Pancreas (tissue), 10 donors: ENCODE data around the gene WSCD2. TPM values are rescaled to one million over a fixed set of nuclear protein-coding genes. Genes with fewer than 3 reads are reported as not detected.

ENCODE experiments used
- ATAC-seq, 4 donors: fragments of 200-7000 bp; cut with Tn5 transposase; one replicate each; pipeline versions ENCODE4 v1.8.0 to v1.9.1; 2020; ENCODE audit warnings: mild to moderate bottlenecking in 4 of 4, moderate library complexity in 4 of 4
- DNase-seq, 6 donors: peaks; one replicate each; pipeline ENCODE4 v3.0.0-alpha.2; 2020
- FAIRE-seq: peaks from 2 replicates; lab custom pipeline; 2012; peaks lifted over from hg19 to GRCh38; lab: Jason Lieb, UNC
- H3K27ac ChIP-seq, 4 donors: fragments of 200-600 bp; sonication (generic); 1 replicate in 3 of 4; 2 replicates in 1 of 4; pipeline versions ENCODE4 v1.5.0 to v1.8.0; 2020
- H3K27me3 ChIP-seq, 4 donors: fragments of 200-600 bp; one replicate each; pipeline ENCODE4 v1.8.0; 2021
- H3K36me3 ChIP-seq, 3 donors: fragments of 200-600 bp; sonication (generic) in 1 of 3; one replicate each; pipeline versions ENCODE4 v1.5.0 to v1.8.0; 2020 to 2021
- H3K4me1 ChIP-seq, 3 donors: fragments of 200-600 bp; one replicate each; pipeline ENCODE4 v1.8.0; 2021
- H3K4me3 ChIP-seq, 4 donors: fragments of 200-600 bp; sonication (generic) in 2 of 4; one replicate each; pipeline versions ENCODE4 v1.5.0 to v1.8.0; 2020 to 2021
- H3K9me3 ChIP-seq, 4 donors: fragments of 200-600 bp; one replicate each; pipeline ENCODE4 v1.8.0; 2021
- CTCF ChIP-seq, 4 donors: fragments of 200-600 bp; sonication (generic) in 3 of 4; IDR thresholded peaks; one replicate each; pipeline versions ENCODE4 v1.5.0 to v1.8.0; 2021; ENCODE audit warnings: antibody characterized with exemption in 4 of 4
- WGBS, 2 donors: extraction: QIAGEN DNeasy Blood & Tissue Kit; methylation state at CpG; one replicate each; pipeline ENCODE4 v1.1.7; 2013; 5-methylcytosine and 5-hydroxymethylcytosine counted together
- intact Hi-C, 3 donors: fragments of 100-400 bp; cut with DNase I; formaldehyde crosslinking; loops; one replicate each; pipeline versions ENCODE4 v1.11.1 to v1.14.2; 2022
- polyA plus RNA-seq, 2 donors: library from polyadenylated mRNA; stranded (reverse); fragments of 200-250 nt; gene quantifications; one replicate each; pipeline ENCODE4 v1.2.3, GENCODE V29; 2013
- total RNA-seq, 6 donors: library from RNA; stranded (reverse); fragmentation: NEBNext Ultra II Directional in 4 of 6; extraction: Animal tissue kit (Norgen Biotek cat#: 25700) in 4 of 6; gene quantifications; one replicate each; pipeline versions ENCODE4 v1.2.1 to v1.2.4, GENCODE V29; 2021 to 2023
- donor health status: healthy with polysubstance abuse.
- donor health status: DM: no; HTN: no; CAD: no; lungs with moderate emphysema.
- donor health status: DM: no; HTN: no; CAD: no.
- donor health status: control.
- donor health status: control.
- donor health status: Bipolar disorder and iron deficiency.
- donor health status: DM: yes; HTN: yes; CAD: no.
- donor health status: DM: no; HTN: no; CAD: no.
- donor health status: DM: no; HTN: no; CAD: no.
- donor health status: DM: yes; HTN: yes; CAD: no.

The WSCD2 gene
- total and polyA plus RNA-seq, 8 donors: 0.14 to 5.8 (median 1.1) TPM; not detected in 1

DNA sequence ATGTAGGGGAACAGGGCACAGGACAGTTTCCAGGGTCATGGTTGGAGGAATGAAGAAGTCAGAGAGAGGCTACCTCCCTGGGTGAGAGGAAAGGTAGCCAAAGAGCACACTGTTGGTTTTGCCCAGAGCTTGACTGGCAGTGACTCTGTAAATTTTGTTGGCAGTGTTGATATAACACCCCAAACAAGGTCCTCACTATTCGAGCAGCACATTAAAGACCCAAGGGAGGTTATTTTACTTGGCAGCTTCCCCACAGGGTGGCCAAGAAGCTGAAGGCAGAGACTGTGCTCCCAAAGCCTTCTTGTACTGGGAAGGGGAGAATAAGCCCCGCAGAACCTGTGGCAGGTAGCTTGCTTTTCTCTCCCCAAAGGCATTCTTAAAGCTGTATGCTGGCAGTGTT, 40.6 kb downstream of the WSCD2 start:
- no peak overlapping the region for H3K4me3 ChIP-seq
- DNase-seq (no peak), ATAC-seq (no peak), FAIRE-seq (no peak)
- no peaks in the 10 kb centered on the region for H3K27me3 ChIP-seq
- H3K27ac ChIP-seq: no peak overlapping the region
- no peaks in the 10 kb centered on the region for H3K36me3 ChIP-seq
- no peak for TF ChIP-seq CTCF (IDR thresholded peaks at IDR 0.05)
- whole genome bisulfite sequencing, 2 donors: 22 to 23% methylated on average over 2 of the region's 2 CpGs
- no peaks in the 10 kb centered on the region for H3K9me3 ChIP-seq
- intact Hi-C loops: no loop called here
- no peaks in the 10 kb centered on the region for H3K4me1 ChIP-seq

DNA sequence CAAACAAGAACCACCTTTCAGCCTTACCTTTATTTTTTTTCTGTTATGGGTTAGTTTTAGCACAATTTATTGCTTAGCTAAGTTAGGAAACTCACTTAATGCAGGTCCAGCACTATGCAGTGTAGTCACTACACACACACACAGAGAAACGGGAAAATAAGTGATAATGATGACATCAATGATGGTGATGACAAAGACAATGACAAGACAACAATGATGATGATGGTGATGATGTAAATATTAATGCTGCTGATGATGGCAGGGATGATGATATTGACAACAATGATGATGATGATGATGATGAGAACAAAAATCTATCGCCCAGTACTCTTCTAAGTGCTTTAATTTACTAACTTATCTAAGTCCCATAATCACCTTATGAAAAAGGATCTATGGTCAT, 41.1 kb downstream of the WSCD2 start:
- Histone ChIP-seq H3K36me3 (no peaks in the 10 kb centered on the region), H3K27me3 (no peaks in the 10 kb centered on the region), H3K4me3 (no peak overlapping the region), H3K4me1 (no peaks in the 10 kb centered on the region), H3K9me3 (no peaks in the 10 kb centered on the region), H3K27ac (no peak overlapping the region)
- intact Hi-C loops: no loop called here
- TF ChIP-seq CTCF (IDR thresholded peaks at IDR 0.05): no peak
- DNase-seq: no peak
- WGBS, 2 donors: 49 to 60% methylated on average over 2 of the region's 2 CpGs
- FAIRE-seq: no peak
- no peak for ATAC-seq

DNA sequence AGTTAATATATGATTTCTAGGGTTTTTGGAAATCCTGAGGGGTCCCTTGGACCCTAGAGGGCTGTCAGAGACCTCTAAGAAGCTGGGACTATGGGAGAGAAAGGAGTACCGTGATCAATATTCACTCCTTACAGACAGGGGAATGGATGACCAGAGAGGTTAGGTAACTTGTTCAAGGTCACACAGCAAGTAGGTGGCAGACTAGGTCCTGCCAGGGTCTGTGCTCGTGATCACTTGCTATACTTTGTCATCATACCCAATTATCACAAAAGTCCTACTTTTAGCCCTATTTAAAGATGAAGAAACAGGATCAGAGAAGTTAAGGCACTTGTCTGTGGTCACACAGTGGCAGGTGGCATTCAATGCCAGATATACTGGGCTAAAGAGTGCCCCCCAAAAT, 42.9 kb downstream of the WSCD2 start:
- Histone ChIP-seq H3K9me3 (no peaks in the 10 kb centered on the region), H3K27me3 (peaks cover 0 to 3% (median 0%) of the 10 kb centered on the region in 4 donors), H3K36me3 (no peaks in the 10 kb centered on the region), H3K4me3 (no peak overlapping the region), H3K4me1 (no peaks in the 10 kb centered on the region), H3K27ac (no peak overlapping the region)
- no peak for DNase-seq
- 42 to 60% methylated on average over 2 of the region's 2 CpGs for WGBS, 2 donors
- ATAC-seq: no peak
- no peak for FAIRE-seq
- no peak for TF ChIP-seq CTCF (IDR thresholded peaks at IDR 0.05)
- intact Hi-C loops: no loop called here

GRCh38 chr12:108173160-108173559, 44.1 kb downstream of the WSCD2 start:
- DNase-seq (no peak), FAIRE-seq (no peak)
- no peaks in the 10 kb centered on the region for H3K4me1 ChIP-seq

More at GRCh38 chr12:108173160-108173559, 44.1 kb downstream of the WSCD2 start:
- H3K36me3 ChIP-seq: no peaks in the 10 kb centered on the region
- no peak overlapping the region for H3K4me3 ChIP-seq
- no peaks in the 10 kb centered on the region for H3K9me3 ChIP-seq
- intact Hi-C loops: no loop called here
- no peak overlapping the region for H3K27ac ChIP-seq
- no peak for TF ChIP-seq CTCF (IDR thresholded peaks at IDR 0.05)
- 38 to 39% methylated on average over 4 of the region's 4 CpGs for WGBS, 2 donors
- peaks cover 0 to 3% (median 0%) of the 10 kb centered on the region in 4 donors for H3K27me3 ChIP-seq
- no peak for ATAC-seq
